ENCODE measurements around the gene RPRML. TPM values are rescaled to one million over a fixed set of nuclear protein-coding genes. Genes with fewer than 3 reads are reported as not detected.

Gene RPRML
- total and polyA plus RNA-seq, 7 donors, result 0.03 to 0.43 (median 0.30) TPM; not detected in 2

GRCh38 chr17:46943501-46944393, 35.3 kb downstream of the RPRML start:
- 11 to 17% (median 16%) methylated on average over 21 of the region's 21 CpGs for WGBS, 3 donors
- no peaks in the 10 kb centered on the region for H3K27me3 ChIP-seq (ENCODE audit: insufficient read depth in 3 of 3, low read length in 2 of 3)
- H3K36me3 ChIP-seq (ENCODE audit: insufficient read depth in 1 of 2, low read depth in 1 of 2), result peaks cover 7 to 29% of the 10 kb centered on the region in 2 donors
- H3K27ac ChIP-seq, result no peak overlapping the region
- ATAC-seq (peak; percentile 11 to 31 (median 23)), DNase-seq (no peak)
- no peak for TF ChIP-seq CTCF (IDR thresholded peaks at IDR 0.05)
- H3K9me3 ChIP-seq, result no peaks in the 10 kb centered on the region
- intact Hi-C loops (cut with DNase I), result loop anchor here in 1 of 2 donors (2.0 kb wide), 1 partner anchor 59 kb away; no protein-coding TSS in a partner anchor
- no peak overlapping the region for H3K4me3 ChIP-seq
- H3K4me1 ChIP-seq, result peaks cover 14% of the 10 kb centered on the region

GRCh38 chr17:46943218-46943500, 35.9 kb downstream of the RPRML start:
- Histone ChIP-seq H3K27me3 (ENCODE audit: insufficient read depth in 3 of 3, low read length in 2 of 3) (no peaks in the 10 kb centered on the region), H3K4me1 (peaks cover 14% of the 10 kb centered on the region), H3K9me3 (no peaks in the 10 kb centered on the region), H3K27ac (no peak overlapping the region), H3K4me3 (no peak overlapping the region), H3K36me3 (ENCODE audit: insufficient read depth in 1 of 2, low read depth in 1 of 2) (peaks cover 7 to 35% of the 10 kb centered on the region in 2 donors)
- no peak for DNase-seq
- intact Hi-C loops (cut with DNase I), result loop anchor here in 1 of 2 donors (2.0 kb wide), 1 partner anchor 60 kb away; no protein-coding TSS in a partner anchor
- no peak for TF ChIP-seq CTCF (IDR thresholded peaks at IDR 0.05)
- peak in 3 of 4 donors; percentile 4 to 14 (median 6) for ATAC-seq
- 39 to 63% (median 46%) methylated on average over 2 of the region's 2 CpGs for WGBS, 3 donors

GRCh38 chr17:46942441-46943217, 36.4 kb downstream of the RPRML start:
- 55 to 63% (median 58%) methylated on average over 10 of the region's 10 CpGs for WGBS, 3 donors
- Histone ChIP-seq H3K27ac (no peak overlapping the region), H3K36me3 (ENCODE audit: insufficient read depth in 1 of 2, low read depth in 1 of 2) (peaks cover 7 to 41% of the 10 kb centered on the region in 2 donors), H3K9me3 (no peaks in the 10 kb centered on the region), H3K27me3 (ENCODE audit: insufficient read depth in 3 of 3, low read length in 2 of 3) (no peaks in the 10 kb centered on the region), H3K4me3 (no peak overlapping the region), H3K4me1 (peaks cover 14% of the 10 kb centered on the region)
- TF ChIP-seq CTCF (IDR thresholded peaks at IDR 0.05), result peak; percentile 82
- intact Hi-C loops (cut with DNase I), result loop anchor here (1.0 to 2.0 kb wide), 2 partner anchors 59 to 60 kb away; no protein-coding TSS in a partner anchor
- ATAC-seq, result peak; percentile 63 to 81 (median 78)
- peak; percentile 63 to 81 for DNase-seq

GRCh38 chr17:46940692-46941404, 38.2 kb downstream of the RPRML start:
- TF ChIP-seq CTCF (IDR thresholded peaks at IDR 0.05), result peak; percentile 76
- 39% methylated on average over 7 of the region's 7 CpGs for WGBS, 3 donors
- H3K4me1 ChIP-seq, result peaks cover 14% of the 10 kb centered on the region
- no peaks in the 10 kb centered on the region for H3K9me3 ChIP-seq
- peak; percentile 76 to 82 (median 81) for ATAC-seq
- intact Hi-C loops (cut with DNase I), result loop anchor here in 1 of 2 donors (2.0 kb wide), 1 partner anchor 98 kb away; no protein-coding TSS in a partner anchor
- H3K27me3 ChIP-seq (ENCODE audit: insufficient read depth in 3 of 3, low read length in 2 of 3), result no peaks in the 10 kb centered on the region
- H3K4me3 ChIP-seq, result no peak overlapping the region
- peaks cover 7 to 58% of the 10 kb centered on the region in 2 donors for H3K36me3 ChIP-seq (ENCODE audit: insufficient read depth in 1 of 2, low read depth in 1 of 2)
- no peak overlapping the region for H3K27ac ChIP-seq
- DNase-seq, result peak; percentile 66 to 71
